Stimulated activated CD8-positive, alpha-beta memory T cell treated with anti-CD3 and anti-CD28 coated beads, Interleukin-12 subunit alpha, Interleukin-12 subunit beta, amount 100 ng/mL, for 4 hours (primary cell): ENCODE measurements around the gene HNRNPDL.
"Not testable (repeated sequence)": the region's sequence is repeated elsewhere in the genome, so short reads cannot be mapped to it uniquely, and the experiment has no call there.

Source experiments
- DNase-seq: peaks from one replicate; pipeline ENCODE4 v3.0.0-alpha.2; 2020; ENCODE audit warnings: low read depth

The HNRNPDL gene

DNA sequence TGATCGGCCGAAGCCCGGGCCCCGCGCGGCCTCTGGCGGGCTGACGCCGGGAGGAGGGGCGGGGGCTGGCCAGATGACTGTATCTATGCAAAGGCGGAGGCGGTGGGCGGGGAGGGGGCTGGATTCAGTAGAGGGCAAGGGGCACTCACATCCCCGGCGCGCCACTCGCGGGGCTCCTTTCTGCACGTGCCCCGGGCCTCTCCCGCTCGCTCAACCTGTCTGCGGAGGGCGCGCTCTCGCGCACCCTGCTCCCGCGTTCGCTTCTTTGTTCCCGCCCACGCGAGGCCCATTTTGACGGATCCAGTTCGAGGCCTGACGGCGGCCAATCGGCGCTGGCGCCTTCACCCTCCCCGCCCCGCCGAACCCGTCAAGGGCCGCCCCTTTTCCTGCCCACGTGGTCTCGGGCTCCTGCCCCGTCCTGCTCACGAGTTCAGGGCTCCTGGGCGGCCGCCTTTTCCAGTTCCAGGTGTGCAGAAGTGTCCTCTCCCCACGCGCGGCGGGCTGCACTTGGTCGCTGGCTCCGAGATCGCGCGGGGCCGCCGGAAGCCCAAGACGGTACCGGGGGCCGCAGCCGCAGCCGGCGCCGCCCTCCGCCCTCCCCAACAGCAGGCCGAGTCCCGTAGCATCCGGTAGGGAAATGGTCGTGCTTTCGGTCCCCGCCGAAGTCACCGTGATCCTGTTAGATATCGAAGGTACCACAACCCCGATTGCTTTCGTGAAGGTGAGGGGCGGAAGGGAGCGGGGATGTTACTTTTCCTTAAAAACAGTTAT lies at the start of gene HNRNPDL, which contains the start of gene ENOPH1:
HNRNPDL (minus strand) TSS at position 270 of the 771 bp plus-strand sequence. CDS start 772 bp downstream, outside the sequence.
ENOPH1 (plus strand) TSS at position 398 of the 771 bp plus-strand sequence; CDS start at position 638, 240 bp downstream.
- DNase-seq, result peak; percentile 97

DNA sequence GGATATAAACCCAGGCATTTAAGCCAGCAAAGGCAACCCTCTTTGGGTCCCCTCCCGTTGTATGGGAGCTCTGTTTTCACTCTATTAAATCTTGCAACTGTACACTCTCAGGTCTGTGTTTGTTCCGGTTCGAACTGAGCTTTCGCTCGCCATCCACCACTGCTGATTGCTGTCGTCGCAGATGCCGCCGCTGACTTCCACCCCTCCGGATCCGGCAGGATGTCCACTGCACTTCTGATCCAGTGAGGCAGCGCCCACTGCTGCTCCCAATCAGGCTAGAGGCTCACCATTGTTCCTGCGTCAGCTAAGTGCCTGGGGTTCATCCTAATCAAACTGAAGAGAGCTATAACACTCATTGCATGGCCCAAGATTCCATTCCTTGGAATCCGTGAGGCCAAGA lies 49.3 kb upstream of the HNRNPDL start:
- DNase-seq, result no peak

DNA sequence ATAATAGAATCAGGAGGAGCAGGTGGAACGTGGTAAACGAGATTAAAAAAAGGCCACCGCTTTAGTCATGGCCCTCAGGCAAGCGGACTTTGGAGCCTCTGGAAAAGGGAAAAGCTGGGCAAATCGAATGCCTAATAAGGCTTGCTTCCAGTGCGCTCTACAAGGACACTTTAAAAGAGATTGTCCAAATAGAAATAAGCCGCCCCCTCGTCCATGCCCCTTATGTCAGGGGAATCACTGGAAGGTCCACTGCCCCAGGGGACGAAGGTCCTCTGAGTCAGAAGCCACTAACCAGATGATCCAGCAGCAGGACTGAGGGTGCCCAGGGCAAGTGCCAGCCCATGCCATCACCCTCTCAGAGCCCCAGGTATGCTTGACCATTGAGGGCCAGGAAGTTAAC lies 47.2 kb upstream of the HNRNPDL start:
- not testable (repeated sequence) for DNase-seq

DNA sequence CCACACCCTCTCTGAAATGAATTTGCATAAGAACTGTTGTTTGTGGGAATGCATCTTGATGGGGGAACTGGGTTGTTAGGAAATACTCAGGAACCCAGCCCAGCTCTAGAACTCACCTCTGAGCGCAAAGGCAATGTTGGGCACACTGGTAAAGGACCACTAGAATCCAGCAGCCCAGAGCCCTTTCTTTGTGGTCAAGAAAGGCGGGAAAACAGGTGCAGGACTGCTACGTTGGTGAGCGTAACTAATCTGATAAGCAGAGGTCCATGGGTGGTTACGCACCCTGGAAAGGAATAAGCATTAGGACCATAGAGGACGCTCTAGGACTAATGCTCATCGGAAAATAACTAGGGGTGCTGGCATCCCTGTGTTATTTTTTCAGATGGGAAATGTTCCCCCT lies 45.7 kb upstream of the HNRNPDL start:
- not testable (repeated sequence) for DNase-seq

DNA sequence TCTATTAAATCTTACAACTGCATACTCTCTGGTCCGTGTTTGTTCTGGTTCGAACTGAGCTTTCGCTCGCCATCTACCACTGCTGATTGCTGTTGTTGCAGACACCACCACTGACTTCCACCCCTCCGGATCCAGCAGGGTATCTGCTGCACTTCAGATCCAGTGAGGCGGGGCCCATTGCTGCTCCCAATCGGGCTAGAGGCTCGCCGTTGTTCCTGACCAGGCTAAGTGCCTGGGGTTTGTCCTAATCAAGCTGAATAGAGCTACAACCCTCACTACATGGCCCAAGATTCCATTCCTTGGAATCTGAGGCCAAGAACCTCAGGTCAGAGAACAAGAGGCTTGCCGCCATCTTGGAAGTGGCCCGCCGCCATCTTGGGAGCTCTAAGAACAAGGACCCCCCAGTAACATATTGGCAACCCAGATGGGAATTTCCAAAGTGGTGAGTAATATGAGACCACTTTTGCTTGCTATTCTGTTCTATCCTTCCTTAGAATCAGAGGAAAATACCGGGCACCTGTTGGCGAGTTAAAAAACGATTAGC lies 43.4 kb upstream of the HNRNPDL start:
- no peak for DNase-seq

DNA sequence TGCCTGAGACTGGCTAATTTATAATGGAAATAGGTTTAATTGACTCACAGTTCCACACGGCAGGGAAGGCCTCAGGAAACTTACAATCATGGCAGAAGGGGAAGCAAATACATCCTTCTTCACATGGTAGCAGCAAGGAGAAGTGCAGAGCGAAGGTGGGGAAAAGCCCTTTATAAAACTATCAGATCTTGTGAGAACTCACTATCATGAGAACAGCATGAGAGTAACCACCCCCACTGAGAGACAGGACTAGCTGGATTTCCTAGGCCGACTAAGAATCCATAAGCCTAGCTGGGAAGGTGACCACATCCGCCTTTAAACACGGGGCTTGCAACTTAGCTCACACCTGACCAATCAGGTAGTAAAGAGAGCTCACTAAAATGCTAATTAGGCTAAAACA lies 42.8 kb upstream of the HNRNPDL start:
- not testable (repeated sequence) for DNase-seq

DNA sequence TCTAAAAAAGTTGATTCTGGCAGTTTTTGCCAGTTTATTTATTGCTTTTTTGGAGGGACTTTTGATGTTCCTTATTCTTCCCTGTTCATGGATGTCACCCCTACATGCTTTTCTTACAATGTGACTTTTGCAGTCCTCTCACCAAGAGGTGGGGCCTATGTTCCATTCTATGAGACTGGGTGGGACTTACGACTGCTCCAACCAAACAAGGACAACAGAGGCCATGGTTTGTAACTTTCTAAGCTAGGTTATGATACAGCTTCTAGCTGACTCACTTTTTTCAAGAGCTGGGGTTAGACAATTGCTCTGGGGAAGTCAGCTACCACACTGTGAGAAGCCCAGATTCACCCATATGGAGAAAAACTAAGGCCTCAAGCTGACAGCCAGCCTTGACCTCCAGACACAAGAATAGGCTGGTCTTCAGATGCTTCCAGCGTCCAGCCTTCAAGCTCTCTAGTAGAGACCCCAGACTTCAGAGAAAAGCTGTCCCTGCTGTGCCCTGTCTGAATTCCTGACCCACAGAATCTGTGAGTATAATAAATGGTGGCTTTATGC lies 39.6 kb upstream of the HNRNPDL start:
- no peak for DNase-seq

DNA sequence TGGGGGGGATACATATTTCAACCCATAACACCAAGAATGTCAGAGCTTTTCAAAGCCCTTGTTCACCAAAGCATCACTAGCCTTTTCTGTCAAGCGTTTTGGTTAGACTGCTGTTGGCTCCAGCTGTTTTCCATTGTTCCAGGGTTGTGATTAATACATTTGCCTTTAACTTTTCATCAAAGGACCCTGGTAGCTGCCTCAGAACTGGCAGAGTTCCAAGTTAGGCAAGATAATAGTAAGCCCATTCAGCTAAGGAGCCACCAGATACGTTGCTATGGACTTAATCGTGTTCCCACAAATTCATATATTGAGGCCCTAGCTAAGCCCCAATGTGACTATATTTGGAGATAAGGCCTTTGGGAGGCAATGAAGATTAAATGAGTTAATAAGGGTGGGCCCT lies 37.2 kb upstream of the HNRNPDL start:
- no peak for DNase-seq

DNA sequence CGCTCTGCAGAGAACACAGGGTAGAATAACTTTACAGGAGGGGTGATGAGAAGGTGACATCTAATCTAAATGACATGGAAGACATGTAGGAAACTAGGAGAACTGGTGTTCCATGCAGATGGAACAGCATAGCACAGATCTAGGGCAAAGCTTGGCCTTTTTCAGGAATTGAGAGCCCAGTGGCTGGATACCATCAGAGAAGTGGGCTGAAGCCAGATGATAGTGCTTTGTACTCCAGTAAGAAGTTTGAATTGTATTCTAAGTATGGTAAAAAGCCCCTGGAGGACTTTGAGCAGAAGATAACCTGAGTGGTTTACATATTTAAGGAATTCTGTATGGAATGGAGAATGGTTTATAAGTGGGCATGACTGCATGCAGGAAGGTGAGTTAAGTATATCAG lies 33.0 kb upstream of the HNRNPDL start:
- no peak for DNase-seq

DNA sequence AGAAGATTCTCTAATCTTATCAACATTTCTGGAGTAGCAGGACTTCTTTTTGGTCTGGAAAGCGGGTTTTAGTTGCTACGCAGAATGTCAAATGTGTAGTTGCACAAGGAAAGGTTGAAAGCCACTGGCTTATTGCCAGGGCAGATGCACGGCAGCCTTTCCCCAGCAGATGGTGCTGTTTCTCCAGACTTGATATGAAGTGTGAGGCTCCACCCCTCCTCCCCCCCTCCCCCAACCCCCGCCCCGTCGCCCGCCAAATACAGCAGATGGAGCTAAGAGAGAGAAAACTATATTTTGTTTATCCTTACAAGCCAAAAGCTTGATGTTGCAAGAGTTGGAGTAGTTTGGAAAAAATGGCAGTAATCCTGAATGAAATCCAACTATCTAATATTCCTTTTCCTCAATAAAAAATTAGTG lies 32.2 kb upstream of the HNRNPDL start:
- DNase-seq, result peak; percentile 61

DNA sequence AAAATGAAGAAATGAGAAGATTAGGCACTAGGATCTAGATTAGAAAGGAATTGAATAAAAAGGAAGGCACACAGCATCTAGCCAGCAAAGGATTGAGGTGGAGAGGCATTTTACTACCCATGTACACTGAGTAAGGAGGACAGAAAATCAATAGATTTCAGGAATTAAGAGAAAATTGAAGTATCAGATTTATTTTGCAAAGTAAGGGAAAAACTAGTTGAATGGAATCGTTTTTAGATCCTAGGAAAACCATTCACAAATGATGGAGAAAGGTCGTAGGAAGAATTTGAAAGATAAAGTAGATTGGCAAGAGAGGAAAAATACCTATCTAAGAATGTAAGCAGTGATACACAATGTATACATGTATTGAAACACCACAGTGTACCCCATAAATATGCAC lies 31.4 kb upstream of the HNRNPDL start:
- no peak for DNase-seq

DNA sequence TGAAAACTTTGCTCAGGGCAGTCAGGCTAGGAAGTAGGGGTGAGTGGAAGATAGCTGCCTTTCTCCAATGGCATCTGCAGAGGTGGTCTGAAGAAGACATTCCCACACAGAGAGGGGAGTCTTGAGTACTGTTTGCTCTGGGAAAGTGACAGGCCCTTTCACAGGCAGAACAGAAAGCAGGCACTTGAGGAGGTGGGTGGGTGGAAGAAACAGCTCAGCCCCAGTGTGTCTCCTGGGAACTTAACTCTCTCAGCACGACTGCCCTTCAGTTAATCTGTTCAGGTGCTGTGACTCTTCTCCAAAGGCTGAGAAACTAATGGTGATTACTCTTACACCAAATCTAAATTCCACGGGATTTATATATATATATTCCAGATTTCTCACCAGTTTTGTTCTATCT lies 28.5 kb upstream of the HNRNPDL start:
- no peak for DNase-seq

DNA sequence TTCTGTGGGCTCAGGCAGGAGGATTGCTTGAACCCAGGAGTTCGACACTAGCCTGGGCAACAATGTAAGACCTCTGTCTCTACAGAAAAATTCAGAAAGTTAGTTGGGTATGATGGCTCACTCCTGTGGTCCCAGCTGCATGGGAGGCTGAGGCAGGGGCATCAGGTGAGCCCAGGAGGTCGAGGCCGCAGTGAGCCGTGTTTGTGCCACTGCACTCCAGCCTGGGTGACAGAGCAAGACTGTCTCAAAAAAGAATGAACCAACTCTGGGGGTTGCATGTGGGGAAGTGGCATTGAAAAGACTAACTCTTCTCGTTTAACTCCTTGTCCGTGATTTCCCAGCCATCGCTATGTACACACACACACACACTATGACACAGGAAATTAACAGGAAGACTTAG lies 27.0 kb upstream of the HNRNPDL start:
- no peak for DNase-seq

DNA sequence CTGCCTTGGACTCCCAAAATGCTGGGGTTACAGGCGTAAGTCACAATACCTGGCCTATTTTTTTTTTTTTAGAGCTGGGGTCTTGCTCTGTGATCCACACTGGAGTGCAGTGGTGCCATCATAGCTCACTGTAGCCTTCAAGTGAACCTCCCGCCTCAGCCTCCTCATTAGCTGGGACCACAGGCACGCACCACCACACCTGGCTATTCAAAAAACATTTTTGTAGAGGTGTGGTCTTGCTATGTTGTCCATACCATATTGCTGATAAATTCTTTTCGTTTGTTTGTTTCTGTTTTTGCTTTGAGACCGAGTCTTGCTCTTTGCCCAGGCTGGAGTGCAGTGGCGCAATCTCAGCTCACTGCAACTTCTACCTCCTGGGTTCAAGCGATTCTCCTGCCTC lies 21.8 kb upstream of the HNRNPDL start:
- no peak for DNase-seq

DNA sequence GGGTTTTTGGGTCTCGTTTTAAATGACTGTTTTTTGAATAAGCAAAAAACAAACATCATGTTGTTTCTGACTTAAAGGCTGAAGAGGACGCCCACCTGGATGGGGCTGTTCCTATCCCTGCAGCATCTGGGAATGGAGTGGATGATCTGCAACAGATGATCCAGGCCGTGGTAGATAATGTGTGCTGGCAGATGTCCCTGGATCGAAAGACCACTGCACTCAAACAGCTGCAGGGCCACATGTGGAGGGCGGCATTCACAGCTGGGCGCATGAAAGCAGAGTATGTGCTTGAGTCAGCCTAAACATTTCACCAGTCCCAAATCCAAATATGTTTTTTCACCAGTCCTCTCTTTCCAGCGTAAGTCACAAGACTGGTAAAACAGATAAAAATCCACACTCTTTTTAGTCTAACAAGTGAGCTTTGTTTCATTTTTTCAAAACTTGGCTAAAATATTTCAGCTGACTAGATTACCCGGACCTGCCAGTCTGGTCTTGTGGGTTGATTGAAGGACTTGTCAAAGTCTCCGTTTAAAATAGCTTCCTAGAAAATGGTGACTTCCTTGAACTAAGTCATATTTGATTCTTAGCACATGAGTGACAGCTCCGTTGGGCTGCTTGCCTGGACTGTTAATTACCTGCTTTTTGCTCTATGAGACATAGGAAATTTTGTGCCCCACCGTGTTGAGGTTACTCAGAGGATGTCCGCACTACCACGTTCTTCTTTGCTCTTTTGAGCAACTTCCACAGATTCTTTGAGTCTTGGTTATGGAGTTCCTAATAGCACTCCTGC lies 20.9 kb upstream of the HNRNPDL start:
- DNase-seq, result no peak

DNA sequence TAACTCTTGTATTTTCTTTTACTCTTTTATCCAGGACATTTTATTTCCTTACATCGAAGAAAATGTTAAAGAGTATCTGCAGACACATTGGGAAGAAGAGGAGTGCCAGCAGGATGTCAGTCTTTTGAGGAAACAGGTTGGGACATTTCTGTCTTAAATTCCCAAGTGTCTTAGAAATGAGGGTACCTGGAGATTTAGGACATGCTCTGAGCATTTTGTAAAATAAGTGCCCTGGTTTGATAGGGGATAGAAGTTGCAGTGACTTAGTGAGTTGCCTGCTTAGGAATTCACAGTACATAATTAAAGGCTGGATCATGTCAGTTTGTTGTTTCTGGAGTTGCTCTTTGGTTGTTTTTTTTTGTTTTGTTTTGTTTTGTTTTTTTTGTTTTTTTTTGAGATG lies 17.6 kb upstream of the HNRNPDL start:
- no peak for DNase-seq

DNA sequence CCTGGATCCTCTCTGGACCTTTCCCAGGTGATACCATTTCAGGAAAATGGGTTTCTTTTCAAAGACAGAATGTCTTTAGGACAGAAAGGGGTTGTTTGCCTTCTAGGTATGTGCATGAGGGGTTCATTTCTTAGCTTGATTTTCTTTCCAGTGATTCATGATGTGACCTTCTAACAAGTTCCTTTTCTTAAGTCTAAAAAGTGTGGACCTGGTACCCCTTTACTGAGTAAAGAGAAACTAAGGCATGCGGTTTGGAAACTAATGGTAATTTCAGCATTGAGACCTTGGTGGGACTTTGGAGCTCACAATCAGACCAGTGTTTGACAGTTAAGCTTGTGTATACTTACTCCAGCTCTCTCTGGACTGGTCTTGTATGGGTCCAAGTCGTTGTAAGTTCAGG lies 8.8 kb upstream of the HNRNPDL start:
- no peak for DNase-seq

DNA sequence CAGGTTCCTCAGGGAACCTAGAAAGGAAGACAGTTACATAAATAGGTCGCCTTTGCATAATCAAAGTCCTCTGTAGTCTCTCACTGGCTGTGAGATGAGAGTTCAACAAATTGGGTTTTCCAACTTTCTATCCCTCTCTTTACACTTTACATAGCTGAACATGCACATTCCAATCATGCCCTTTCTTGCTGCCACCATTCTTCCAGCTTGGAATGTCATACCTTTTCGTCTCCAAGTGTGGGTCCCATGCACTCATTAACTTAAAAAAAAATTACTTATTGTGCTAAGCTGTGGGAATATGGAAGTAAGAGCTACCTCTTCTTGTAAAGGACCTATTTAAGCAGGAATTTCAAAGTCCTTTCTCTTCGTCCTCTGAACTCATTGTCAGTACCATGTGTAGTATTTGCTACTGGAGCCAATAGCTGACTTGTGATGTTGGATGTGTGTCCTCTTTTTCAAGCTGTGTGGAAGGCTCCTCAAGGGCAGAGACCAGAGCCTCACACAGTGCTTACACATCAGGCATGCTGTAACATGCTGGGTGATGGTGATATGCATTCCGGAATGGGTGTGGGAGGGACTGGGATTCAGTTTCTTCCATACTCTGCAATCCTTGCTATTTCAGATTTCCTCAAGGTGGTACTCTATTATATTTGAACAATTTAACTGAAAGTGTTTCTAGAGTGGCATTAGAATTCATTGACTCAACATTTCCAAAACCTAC lies 7.2 kb upstream of the HNRNPDL start:
- no peak for DNase-seq

DNA sequence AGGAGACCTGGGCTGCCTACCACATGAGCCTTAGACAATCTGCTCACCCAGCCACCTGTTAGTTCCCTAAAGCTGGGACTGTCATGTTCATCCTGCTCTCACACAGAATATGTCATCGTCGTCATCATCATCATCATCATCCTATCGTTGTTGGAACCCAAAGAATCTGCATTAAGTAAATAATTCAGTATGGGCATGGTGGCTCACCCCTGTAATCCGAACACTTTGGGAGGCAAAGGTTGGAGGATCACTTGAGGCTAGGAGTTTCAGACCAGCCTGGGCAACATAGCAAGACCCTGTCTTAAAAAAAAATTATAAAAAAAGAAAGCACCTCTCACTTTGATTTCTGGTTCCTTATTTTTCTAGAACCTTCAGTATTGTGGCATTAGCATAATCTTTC lies 6.5 kb upstream of the HNRNPDL start:
- no peak for DNase-seq

DNA sequence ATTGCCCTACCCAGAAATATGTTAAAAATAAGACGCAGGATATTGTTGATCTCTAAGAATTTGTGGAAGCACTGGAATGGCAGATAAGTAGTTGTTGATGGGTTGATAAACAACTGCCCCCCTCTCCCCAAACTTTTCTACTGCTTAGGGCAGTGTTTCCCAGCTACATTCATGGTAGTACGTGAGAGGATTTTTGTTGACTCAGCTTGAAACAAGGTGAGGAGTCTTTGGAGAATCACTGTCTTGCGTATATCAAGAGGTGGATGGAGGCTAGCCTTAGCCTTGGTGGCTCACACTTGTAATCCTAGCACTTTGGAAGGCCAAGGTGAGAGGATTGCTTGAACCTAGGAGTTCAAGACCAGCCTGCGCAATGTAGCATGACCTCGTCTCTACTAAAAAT lies 5.9 kb upstream of the HNRNPDL start:
- no peak for DNase-seq

DNA sequence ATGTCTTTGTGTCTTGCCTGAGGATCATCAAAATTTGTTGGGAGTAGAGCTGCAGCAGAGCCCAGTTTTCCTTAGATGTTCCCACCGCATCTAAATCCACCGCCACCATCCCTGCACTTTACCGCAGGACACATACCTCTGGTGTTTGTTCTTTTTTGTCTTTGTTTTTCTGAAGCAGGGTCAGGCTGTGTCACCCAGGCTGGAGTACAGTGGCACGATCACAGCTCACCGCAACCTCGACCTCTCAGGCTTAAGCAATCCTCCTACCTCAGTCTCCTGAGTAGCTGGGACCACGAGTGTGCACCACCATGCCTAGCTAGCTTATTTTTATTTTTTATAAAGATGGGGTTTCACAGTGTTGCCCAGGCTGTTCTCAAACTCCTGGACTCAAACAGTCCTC lies 4.7 kb upstream of the HNRNPDL start:
- DNase-seq, result no peak

DNA sequence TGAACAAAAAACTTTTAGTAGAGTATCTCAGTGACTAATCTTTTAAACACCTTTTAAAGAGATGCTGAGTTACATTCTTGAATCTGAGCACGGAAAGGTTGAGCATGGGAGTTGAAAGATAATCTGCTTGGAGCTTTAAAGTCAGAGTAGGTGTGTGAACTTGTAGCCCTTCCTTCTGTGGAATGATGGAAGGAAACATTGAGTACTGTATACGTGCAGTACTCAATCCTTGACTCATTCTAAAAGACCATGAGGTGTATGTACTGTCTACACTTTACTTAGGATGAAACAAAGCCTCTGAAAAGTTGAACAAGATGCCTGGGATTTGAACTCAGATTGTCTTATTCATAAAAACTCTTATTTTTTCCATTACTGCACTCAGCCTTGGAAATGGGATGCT lies 3.5 kb upstream of the HNRNPDL start:
- no peak for DNase-seq
